ENCODE results near the gene ANO8.

ANO8 gene

GRCh38 chr19:17328517-17329365 is 5.9 kb downstream of the ANO8 start:
- no peak for DNase-seq

- DNase-seq, result no peak
Measured at GRCh38 chr19:17327654-17328516, 6.8 kb downstream of the ANO8 start.

- DNase-seq, result no peak
Measured at GRCh38 chr19:17327068-17327653, 7.5 kb downstream of the ANO8 start.

GRCh38 chr19:17326595-17326966 is 8.1 kb downstream of the ANO8 start:
- DNase-seq, result no peak

GRCh38 chr19:17325881-17326594 is 8.6 kb downstream of the ANO8 start:
- DNase-seq, result no peak

- DNase-seq, result no peak
Measured at GRCh38 chr19:17325133-17325532, 9.5 kb downstream of the ANO8 start.

GRCh38 chr19:17324357-17325114 is 10.1 kb downstream of the ANO8 start:
- no peak for DNase-seq

GRCh38 chr19:17323964-17324332 is 10.7 kb downstream of the ANO8 start:
- DNase-seq, result no peak

- DNase-seq, result no peak
Measured at GRCh38 chr19:17323300-17323963, 11.2 kb downstream of the ANO8 start.

GRCh38 chr19:17322854-17323253 is 11.8 kb downstream of the ANO8 start:
- no peak for DNase-seq

GRCh38 chr19:17321655-17322489 is 12.8 kb downstream of the ANO8 start:
- DNase-seq, result no peak

GRCh38 chr19:17320435-17320834 is 14.2 kb downstream of the ANO8 start:
- DNase-seq, result no peak

- no peak for DNase-seq
Measured at GRCh38 chr19:17319473-17320238, 15.0 kb downstream of the ANO8 start.

- DNase-seq, result no peak
Measured at GRCh38 chr19:17318966-17319365, 15.7 kb downstream of the ANO8 start.

GRCh38 chr19:17314007-17314593 is 20.6 kb downstream of the ANO8 start:
- DNase-seq, result no peak

GRCh38 chr19:17312189-17313113 is 22.2 kb downstream of the ANO8 start:
- no peak for DNase-seq

- DNase-seq, result no peak
Measured at GRCh38 chr19:17311455-17312188, 23.0 kb downstream of the ANO8 start.

Measured in NCI-H1092 treated with DMSO at 0.1 percent for 48 hours (cell line).